ENCODE data around the gene ELK3. TPM values are rescaled to one million over a fixed set of nuclear protein-coding genes. Genes with fewer than 3 reads are reported as not detected.

Gene ELK3
- total RNA-seq, 1 experiment from 2014 or later: 34.1 TPM

DNA sequence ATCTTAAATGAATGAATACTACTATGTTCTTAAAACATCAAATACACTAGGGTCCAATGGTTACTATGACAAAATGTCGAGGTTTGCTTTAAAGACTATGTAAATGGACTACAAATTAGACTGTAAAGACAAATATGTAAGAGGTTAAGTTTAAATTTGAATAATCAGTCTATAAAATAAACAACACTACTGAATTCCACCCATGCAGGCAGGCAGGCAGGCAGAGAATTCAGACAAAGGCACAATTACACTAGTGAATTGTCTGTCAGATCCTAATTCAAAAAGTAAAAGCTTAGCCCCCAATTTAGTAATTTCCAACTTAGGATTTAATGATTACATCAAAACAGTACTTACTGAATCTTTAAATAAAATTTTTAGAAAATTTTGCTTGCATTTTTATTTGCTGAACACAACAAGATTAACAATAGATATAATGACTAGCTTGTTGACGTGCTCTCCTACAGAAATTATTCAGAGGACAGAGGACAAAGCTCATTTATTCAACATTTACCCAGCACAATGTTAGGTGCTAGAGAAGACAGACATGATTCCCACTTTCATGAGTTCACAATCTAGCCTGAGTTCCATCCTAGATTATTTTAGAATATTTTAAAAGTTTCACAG lies 108.6 kb downstream of the ELK3 start:
- intact Hi-C loops (cut with micrococcal nuclease; ENCODE audit: unreplicated experiment): no loop called here
- CTCF ChIA-PET: no interaction called here
- no TSS peak for BruUV-seq (replicated peaks)
- H3K36me3 Mint-ChIP-seq (ENCODE audit: insufficient read depth, unreplicated experiment): peaks cover 11% of the 10 kb centered on the region
- no peaks in the 10 kb centered on the region for H3K4me1 Mint-ChIP-seq (ENCODE audit: low read depth, unreplicated experiment)
- H3K9me3 Mint-ChIP-seq (ENCODE audit: low read depth, unreplicated experiment): no peaks in the 10 kb centered on the region
- TF ChIP-seq, protein P1, sequence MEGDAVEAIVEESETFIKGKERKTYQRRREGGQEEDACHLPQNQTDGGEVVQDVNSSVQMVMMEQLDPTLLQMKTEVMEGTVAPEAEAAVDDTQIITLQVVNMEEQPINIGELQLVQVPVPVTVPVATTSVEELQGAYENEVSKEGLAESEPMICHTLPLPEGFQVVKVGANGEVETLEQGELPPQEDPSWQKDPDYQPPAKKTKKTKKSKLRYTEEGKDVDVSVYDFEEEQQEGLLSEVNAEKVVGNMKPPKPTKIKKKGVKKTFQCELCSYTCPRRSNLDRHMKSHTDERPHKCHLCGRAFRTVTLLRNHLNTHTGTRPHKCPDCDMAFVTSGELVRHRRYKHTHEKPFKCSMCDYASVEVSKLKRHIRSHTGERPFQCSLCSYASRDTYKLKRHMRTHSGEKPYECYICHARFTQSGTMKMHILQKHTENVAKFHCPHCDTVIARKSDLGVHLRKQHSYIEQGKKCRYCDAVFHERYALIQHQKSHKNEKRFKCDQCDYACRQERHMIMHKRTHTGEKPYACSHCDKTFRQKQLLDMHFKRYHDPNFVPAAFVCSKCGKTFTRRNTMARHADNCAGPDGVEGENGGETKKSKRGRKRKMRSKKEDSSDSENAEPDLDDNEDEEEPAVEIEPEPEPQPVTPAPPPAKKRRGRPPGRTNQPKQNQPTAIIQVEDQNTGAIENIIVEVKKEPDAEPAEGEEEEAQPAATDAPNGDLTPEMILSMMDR (IDR thresholded peaks at IDR 0.05; ENCODE audit: unreplicated experiment): no peak
- H3K27ac Mint-ChIP-seq (ENCODE audit: unreplicated experiment): no peak overlapping the region
- no peak for DNase-seq
- H3K27me3 Mint-ChIP-seq (ENCODE audit: unreplicated experiment): no peaks in the 10 kb centered on the region
- no peak overlapping the region for H3K4me3 Mint-ChIP-seq (ENCODE audit: low read depth, unreplicated experiment)

DNA sequence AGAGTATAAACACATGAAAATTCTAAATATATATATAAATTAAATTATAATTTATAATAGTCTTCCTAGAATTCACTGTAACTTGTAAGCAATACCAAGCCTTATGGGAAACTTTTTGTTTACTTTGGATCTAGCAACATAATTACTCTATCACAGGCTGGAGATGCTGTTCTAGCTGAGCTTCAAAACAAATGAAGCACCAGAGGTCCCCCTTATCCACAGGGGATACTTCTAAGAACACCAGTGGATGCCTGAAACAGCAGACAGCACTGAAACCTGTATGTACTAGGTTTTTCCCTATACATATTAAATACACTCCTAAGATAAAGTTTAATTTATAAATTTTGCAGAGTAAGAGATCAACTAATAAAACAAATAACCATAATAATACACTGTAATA lies 109.5 kb downstream of the ELK3 start:
- Mint-ChIP-seq H3K9me3 (ENCODE audit: low read depth, unreplicated experiment) (no peaks in the 10 kb centered on the region), H3K27ac (ENCODE audit: unreplicated experiment) (no peak overlapping the region), H3K4me3 (ENCODE audit: low read depth, unreplicated experiment) (no peak overlapping the region), H3K36me3 (ENCODE audit: insufficient read depth, unreplicated experiment) (peaks cover 8% of the 10 kb centered on the region), H3K27me3 (ENCODE audit: unreplicated experiment) (no peaks in the 10 kb centered on the region), H3K4me1 (ENCODE audit: low read depth, unreplicated experiment) (no peaks in the 10 kb centered on the region)
- TF ChIP-seq, protein P1 (IDR thresholded peaks at IDR 0.05; ENCODE audit: unreplicated experiment): no peak
- no TSS peak for BruUV-seq (replicated peaks)
- intact Hi-C loops (cut with micrococcal nuclease; ENCODE audit: unreplicated experiment): no loop called here
- no peak for DNase-seq
- CTCF ChIA-PET: no interaction called here

DNA sequence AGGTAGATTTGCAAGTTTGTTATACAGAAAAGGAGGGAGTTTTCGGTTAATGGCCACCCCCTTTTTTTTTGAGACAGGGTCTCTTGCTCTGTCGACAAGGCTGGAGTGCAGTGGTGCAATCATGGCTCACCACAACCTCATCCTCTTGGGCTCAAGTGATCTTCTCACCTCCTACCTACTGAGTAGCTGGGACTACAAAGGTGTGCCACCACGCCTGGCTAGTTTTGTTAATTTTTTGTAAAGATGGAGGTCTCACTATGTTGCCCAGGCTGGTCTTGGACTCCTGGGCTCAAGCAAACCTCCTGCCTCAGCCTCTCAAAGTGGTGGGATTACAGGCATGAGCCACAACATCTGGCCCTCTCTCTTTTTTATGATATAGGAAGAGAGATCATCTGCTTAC lies 111.5 kb downstream of the ELK3 start:
- intact Hi-C loops (cut with micrococcal nuclease; ENCODE audit: unreplicated experiment): no loop called here
- no peak overlapping the region for H3K4me3 Mint-ChIP-seq (ENCODE audit: low read depth, unreplicated experiment)
- no peak for DNase-seq
- H3K27me3 Mint-ChIP-seq (ENCODE audit: unreplicated experiment): no peaks in the 10 kb centered on the region
- CTCF ChIA-PET: no interaction called here
- no peaks in the 10 kb centered on the region for H3K4me1 Mint-ChIP-seq (ENCODE audit: low read depth, unreplicated experiment)
- TF ChIP-seq, protein P1 (IDR thresholded peaks at IDR 0.05; ENCODE audit: unreplicated experiment): no peak
- H3K27ac Mint-ChIP-seq (ENCODE audit: unreplicated experiment): no peak overlapping the region
- BruUV-seq (replicated peaks): no TSS peak
- H3K36me3 Mint-ChIP-seq (ENCODE audit: insufficient read depth, unreplicated experiment): no peaks in the 10 kb centered on the region
- H3K9me3 Mint-ChIP-seq (ENCODE audit: low read depth, unreplicated experiment): no peaks in the 10 kb centered on the region

DNA sequence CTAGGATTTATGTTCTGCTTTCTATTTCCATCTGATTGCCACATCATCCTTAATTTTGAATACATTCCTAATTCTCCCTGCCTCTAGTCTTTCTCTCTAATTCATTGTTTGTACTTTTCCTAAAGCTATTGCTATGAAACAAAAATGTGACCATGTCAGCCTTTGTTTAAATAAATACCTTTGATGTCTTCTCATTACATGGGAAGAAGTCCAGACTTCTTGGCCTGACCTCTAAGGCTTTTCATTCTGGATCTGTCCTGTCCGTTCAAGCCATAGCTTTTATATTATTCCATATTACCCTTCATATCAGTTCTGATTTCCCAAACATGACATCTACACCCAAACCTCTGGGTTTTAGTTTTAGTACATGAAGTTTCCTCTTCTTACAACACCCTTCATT lies 114.7 kb downstream of the ELK3 start:
- CTCF ChIA-PET: no interaction called here
- TF ChIP-seq, protein P1 (IDR thresholded peaks at IDR 0.05; ENCODE audit: unreplicated experiment): no peak
- DNase-seq: no peak
- BruUV-seq (replicated peaks): no TSS peak
- H3K27ac Mint-ChIP-seq (ENCODE audit: unreplicated experiment): no peak overlapping the region
- H3K9me3 Mint-ChIP-seq (ENCODE audit: low read depth, unreplicated experiment): no peaks in the 10 kb centered on the region
- no peak overlapping the region for H3K4me3 Mint-ChIP-seq (ENCODE audit: low read depth, unreplicated experiment)
- H3K36me3 Mint-ChIP-seq (ENCODE audit: insufficient read depth, unreplicated experiment): no peaks in the 10 kb centered on the region
- no peaks in the 10 kb centered on the region for H3K4me1 Mint-ChIP-seq (ENCODE audit: low read depth, unreplicated experiment)
- no peaks in the 10 kb centered on the region for H3K27me3 Mint-ChIP-seq (ENCODE audit: unreplicated experiment)
- intact Hi-C loops (cut with micrococcal nuclease; ENCODE audit: unreplicated experiment): no loop called here

Data from Calu3 (cell line).